Fibroblast of skin of abdomen (primary cell): Measurements from ENCODE around the gene SORCS2.
"Not testable (repeated sequence)": the region's sequence is repeated elsewhere in the genome, so short reads cannot be mapped to it uniquely, and the experiment has no call there.

ENCODE experiments used
- DNase-seq: peaks from one replicate; pipeline ENCODE4 v3.0.0-alpha.2; 2013

The SORCS2 gene

DNA sequence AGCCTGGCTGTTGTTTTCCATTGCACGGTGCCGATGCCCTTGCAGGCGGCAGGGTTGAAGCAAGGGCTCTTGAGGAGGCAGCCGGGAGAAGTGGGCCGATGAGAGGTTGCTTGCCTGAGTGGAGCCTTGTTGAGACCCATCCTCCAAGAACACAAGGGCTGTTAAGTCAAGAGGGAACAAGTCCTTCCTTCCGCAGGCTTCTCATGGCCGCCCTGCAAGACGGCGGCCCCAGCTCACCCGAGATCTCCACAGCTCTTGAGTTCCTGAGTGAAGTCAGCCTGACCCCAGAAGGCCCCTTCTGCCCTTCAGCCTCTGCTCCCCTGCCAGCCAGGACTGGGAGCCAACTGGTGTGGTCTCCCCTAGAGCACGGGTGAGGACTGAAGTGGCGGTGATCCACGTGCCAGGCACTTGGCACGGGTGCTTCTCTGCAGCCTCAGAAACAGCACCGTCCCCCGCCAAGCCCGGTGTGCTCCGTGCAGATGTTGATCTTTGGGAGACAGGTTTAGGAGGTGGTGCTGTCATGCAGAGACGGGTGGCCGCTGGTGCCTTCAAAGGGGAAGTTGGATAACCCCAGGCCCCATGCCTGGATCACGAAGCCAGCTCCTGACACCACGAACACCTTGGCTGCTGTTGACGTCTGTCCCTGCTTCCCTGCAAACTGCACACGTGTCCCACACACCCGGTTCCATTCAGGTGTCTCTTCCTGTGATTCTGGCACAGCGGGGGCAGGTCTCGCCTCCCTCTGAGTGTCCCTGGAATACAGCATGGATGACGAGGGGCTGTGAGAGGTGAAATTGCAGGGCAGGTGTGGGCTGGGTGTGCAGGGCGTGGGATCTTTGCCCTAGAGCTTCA, 406.8 kb downstream of the SORCS2 start:
- DNase-seq: no peak

GRCh38 chr4:7600247-7600646, 407.9 kb downstream of the SORCS2 start:
- DNase-seq: no peak

DNA sequence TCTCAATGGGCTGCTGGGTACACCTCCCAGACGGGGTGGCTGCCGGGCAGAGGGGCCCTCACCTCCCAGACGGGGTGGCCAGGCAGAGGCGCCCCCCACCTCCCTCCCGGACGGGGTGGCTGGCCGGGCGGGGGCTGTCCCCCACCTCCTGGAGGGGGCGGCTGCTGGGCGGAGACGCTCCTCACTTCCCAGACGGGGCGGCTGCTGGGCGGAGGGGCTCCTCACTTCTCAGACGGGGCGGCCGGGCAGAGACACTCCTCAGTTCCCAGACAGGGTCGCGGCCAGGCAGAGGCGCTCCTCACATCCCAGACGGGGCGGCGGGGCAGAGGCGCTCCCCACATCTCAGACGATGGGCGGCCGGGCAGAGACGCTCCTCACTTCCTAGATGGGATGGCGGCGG, 409.8 kb downstream of the SORCS2 start:
- not testable (repeated sequence) for DNase-seq

GRCh38 chr4:7607156-7607910, 415.0 kb downstream of the SORCS2 start:
- peak; percentile 82 for DNase-seq

DNA sequence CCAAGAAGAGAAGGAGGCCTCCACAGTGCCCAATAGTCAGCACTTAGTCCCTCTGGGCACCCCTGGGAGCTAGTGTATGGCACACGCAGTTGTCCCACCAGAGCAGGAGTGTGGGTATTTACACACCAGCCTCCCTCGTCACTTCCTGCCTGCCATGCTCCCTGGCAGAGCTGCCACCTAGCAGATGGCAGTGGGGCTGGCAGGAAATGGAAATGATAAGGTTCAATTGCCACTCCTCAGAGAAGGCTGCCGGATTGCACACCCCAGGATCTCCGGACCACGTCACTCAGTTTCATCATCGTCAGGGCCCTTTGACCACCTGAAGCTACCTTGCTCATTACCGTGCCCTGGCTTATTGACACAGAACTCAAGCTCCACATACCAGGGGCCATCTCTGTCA, 415.7 kb downstream of the SORCS2 start:
- no peak for DNase-seq

GRCh38 chr4:7609316-7609715, 417.0 kb downstream of the SORCS2 start:
- DNase-seq: no peak

GRCh38 chr4:7610022-7610670, 417.8 kb downstream of the SORCS2 start:
- DNase-seq: no peak

GRCh38 chr4:7610841-7611240, 418.5 kb downstream of the SORCS2 start:
- DNase-seq: no peak

GRCh38 chr4:7612311-7612897, 420.1 kb downstream of the SORCS2 start:
- DNase-seq: no peak

GRCh38 chr4:7614350-7614949, 422.1 kb downstream of the SORCS2 start:
- DNase-seq: no peak

- DNase-seq: no peak
Observed at GRCh38 chr4:7616193-7616592, 423.9 kb downstream of the SORCS2 start.

DNA sequence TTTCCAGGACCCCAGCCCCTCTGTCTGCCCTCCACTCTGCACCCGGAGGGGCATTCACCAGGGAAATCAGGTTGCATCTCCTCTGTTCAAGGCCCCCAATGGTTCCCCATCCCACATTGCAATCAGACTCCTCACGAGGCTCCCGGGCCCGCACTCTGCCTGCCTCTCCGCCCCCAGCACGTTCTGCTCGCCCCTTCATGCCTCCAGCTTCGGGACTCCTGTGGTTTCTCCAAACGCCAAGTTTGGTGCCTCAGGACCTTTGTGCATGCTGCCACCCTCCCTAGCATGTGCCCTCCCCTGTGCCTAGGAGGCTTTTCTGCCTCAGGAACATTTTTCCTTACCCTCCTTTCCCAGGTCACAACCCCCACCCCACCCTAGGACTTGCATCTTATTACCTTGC, 426.0 kb downstream of the SORCS2 start:
- DNase-seq: no peak

DNA sequence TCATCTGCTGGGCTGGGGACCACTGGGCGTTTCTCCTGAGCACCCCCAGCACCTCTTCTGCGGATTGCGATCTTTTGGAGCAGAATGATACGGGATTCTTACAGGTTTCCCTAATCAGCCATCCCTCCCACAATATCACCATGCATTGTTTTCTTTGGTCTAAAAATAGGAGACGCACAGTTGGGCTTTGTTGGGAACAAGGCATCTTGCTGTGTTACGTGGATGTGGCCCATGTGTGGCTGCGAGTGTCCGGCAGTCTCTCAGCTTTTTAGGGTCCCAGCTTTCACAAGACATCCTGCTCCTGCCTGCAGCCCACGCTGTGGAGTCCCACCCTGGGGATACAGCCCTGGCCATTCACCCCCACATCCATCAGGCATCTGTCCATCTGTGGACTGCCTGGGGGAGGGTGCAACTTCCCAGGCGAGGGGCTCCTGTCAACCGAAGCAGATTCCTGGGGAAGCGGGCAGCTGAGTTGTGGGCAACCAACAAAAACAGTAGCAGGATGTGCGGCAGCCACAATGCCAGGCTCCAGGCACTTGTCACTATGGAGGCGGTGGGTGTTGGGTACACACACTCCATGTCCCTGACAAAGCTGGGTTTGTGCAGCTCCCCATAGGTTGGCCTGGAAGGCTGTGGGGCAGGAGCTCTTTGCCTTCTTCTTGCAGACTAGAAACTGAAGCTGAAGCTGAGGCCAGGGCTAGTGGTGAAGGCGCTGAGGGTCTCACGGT, 427.9 kb downstream of the SORCS2 start:
- no peak for DNase-seq

- no peak for DNase-seq
Observed at GRCh38 chr4:7620814-7621176, 428.5 kb downstream of the SORCS2 start.

GRCh38 chr4:7621252-7622035, 429.1 kb downstream of the SORCS2 start:
- DNase-seq: no peak

DNA sequence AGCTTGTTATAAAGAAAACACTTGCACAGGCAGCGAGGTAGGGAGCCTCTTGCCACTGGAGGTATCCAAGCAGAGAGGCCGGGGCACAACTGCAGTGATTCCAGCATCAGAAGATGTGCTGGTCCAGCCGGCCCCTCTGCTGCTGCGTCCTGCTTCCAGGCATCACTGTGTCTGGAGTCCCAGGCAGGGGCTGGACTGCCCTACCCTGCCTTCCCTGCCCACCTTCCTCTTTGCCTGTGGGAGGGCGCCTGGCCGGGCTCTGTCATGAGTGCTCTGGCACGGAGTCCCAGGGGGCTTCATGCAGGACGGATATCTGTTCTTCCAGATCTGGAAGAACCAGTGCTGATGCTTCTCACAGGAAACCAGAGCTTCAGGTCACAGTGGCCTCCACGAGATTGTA, 430.0 kb downstream of the SORCS2 start:
- DNase-seq: no peak

GRCh38 chr4:7623468-7623867, 431.1 kb downstream of the SORCS2 start:
- no peak for DNase-seq

- peak; percentile 45 for DNase-seq
Observed at GRCh38 chr4:7624396-7624980, 432.1 kb downstream of the SORCS2 start.

DNA sequence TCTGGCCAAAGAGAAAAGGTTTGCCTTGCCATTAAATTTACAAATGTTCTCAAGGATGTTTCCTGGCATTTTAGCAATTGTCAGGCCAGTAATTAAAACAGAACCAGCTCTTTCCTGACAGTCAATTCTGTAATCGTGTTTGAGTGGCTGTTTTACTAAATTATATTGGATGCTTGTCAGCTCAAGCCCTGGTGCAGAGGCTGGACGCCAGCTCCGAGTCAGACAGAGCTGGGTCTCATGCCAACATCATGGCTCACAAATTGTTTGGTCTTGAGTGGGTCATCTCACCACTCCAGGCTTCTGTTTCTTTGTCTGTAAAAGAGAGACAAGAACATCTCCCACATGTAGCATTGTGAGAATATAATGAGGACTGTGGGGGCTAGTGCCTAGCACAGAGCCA, 432.7 kb downstream of the SORCS2 start:
- DNase-seq: peak; percentile 66

DNA sequence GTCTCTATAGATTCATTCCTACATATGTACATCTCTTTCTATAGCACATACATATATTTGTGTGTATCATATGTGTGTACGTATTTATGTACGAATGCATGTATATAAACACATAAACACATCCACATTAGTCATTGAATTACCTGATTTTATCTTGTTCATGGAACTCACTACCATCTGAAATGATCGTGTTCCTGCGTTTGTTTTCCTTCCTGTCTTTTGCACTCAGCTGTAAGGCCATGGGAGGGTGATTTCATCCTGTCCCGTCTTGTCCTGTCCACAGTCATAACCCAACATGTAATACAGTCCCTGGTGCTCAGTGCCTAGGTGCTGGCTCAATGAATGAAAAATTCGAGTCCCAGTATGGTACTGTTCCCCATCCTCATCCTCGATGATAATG, 434.2 kb downstream of the SORCS2 start:
- no peak for DNase-seq
